GM12878 (cell line): ENCODE measurements around the gene FAR1. TPM values are rescaled to one million over a fixed set of nuclear protein-coding genes. Genes with fewer than 3 reads are reported as not detected.

Experiments used
- ATAC-seq: fragments of 200-7000 bp; cut with Tn5 transposase; 3 replicates; pipeline ENCODE4 v1.9.1; 2020; ENCODE audit warnings: mild to moderate bottlenecking, moderate library complexity
- BruUV-seq: library from RNA; stranded (reverse); fragments of 400-500 nt; replicated peaks from 2 replicates; lab custom pipeline; 2021; lab: Mats Ljungman, UMichigan
- CTCF ChIA-PET: fragments of 300-600 bp; sonication (Branson Sonifier 250); formaldehyde crosslinking; extraction: SDS; loops from one replicate; lab custom pipeline; 2021; ENCODE audit warnings: inconsistent platforms; lab: Yijun Ruan, JAX
- POLR2A ChIA-PET: fragments of 350-600 bp; formaldehyde crosslinking; extraction: SDS; loops from one replicate; lab custom pipeline; 2021; ENCODE audit warnings: inconsistent platforms; lab: Charles Lee
- RAD21 ChIA-PET: fragments of 300-600 bp; sonication (Branson Sonifier 250); formaldehyde crosslinking; loops from one replicate; lab custom pipeline; 2023; ENCODE audit warnings: antibody characterized with exemption; ENCODE audit not compliant: unreplicated experiment; lab: Charles Lee
- SMC1A ChIA-PET: fragments of 300-600 bp; sonication (Branson Sonifier 250); formaldehyde crosslinking; loops from one replicate; lab custom pipeline; 2023; ENCODE audit not compliant: unreplicated experiment, uncharacterized antibody; lab: Charles Lee
- DNase-seq: peaks from one replicate; pipeline ENCODE4 v3.0.0-alpha.2; 2011; ENCODE audit warnings: low read depth, low spot score
- FAIRE-seq: peaks from 3 replicates; lab custom pipeline; 2011; peaks lifted over from hg19 to GRCh38; lab: Jason Lieb, UNC
- H2AFZ ChIP-seq: 2 replicates; pipeline ENCODE4 v1.6.0; 2011; ENCODE audit warnings: low read depth, low read length, control low read depth; ENCODE audit not compliant: control insufficient read depth
- H3K27ac ChIP-seq: 2 replicates; pipeline ENCODE4 v1.5.1; 2011; ENCODE audit warnings: control low read depth; ENCODE audit not compliant: control insufficient read depth, insufficient read depth
- H3K27me3 ChIP-seq, 2 experiments: replicated peaks in 1 of 2; 2 replicates each; pipeline versions ENCODE4 v1.6.0 to v1.6.1; 2011; ENCODE audit warnings: low read length in 1 of 2; ENCODE audit not compliant: control insufficient read depth in 2 of 2, insufficient read depth in 2 of 2
- H3K36me3 ChIP-seq, 2 experiments: 2 replicates each; pipeline ENCODE4 v1.5.1; 2011; ENCODE audit warnings: low read length in 1 of 2; ENCODE audit not compliant: control insufficient read depth in 2 of 2, insufficient read depth in 2 of 2
- H3K4me1 ChIP-seq: 2 replicates; pipeline ENCODE4 v1.6.1; 2011; ENCODE audit warnings: mild to moderate bottlenecking, low read length, moderate library complexity, mixed read lengths; ENCODE audit not compliant: control insufficient read depth, insufficient read depth
- H3K4me2 ChIP-seq: 2 replicates; pipeline ENCODE4 v1.6.0; 2011; ENCODE audit warnings: control low read depth; ENCODE audit not compliant: control insufficient read depth, insufficient read depth
- H3K4me3 ChIP-seq: fragments of 200-600 bp; sonication (generic); 2 replicates; pipeline ENCODE4 v1.5.1; 2016
- H3K79me2 ChIP-seq: 2 replicates; pipeline ENCODE4 v1.6.0; 2011; ENCODE audit warnings: low read length; ENCODE audit not compliant: control insufficient read depth, insufficient read depth
- H3K9ac ChIP-seq: 2 replicates; pipeline ENCODE4 v1.8.0; 2011; ENCODE audit warnings: low read length, control low read depth, mixed read lengths; ENCODE audit not compliant: control insufficient read depth, insufficient read depth
- H3K9me3 ChIP-seq: replicated peaks from 3 replicates; pipeline ENCODE4 v1.5.1; 2011; ENCODE audit warnings: mild to moderate bottlenecking, low read length; ENCODE audit not compliant: control insufficient read depth, insufficient read depth
- H4K20me1 ChIP-seq: 2 replicates; pipeline ENCODE4 v1.6.0; 2011; ENCODE audit not compliant: control insufficient read depth, insufficient read depth
- CHD1 ChIP-seq: IDR thresholded peaks from 2 replicates; pipeline ENCODE4 v1.6.1; 2012; ENCODE audit warnings: low read depth, low read length, improper control_type of control experiment
- CHD2 ChIP-seq: IDR thresholded peaks from 2 replicates; pipeline ENCODE4 v1.6.1; 2011; ENCODE audit warnings: low read depth, low read length, improper control_type of control experiment, borderline replicate concordance
- EP300 ChIP-seq, 2 experiments: fragments of 150-350 bp in 1 of 2; IDR thresholded peaks; 2 replicates each; pipeline ENCODE4 v1.6.1; 2011 to 2012; ENCODE audit warnings: low read depth in 2 of 2, low read length in 2 of 2, borderline replicate concordance in 1 of 2, improper control_type of control experiment in 1 of 2, inconsistent platforms in 1 of 2; ENCODE audit not compliant: control insufficient read depth in 1 of 2
- JUND ChIP-seq: IDR thresholded peaks from 2 replicates; pipeline ENCODE4 v1.6.1; 2012; ENCODE audit warnings: low read depth, mild to moderate bottlenecking, low read length, improper control_type of control experiment, moderate library complexity
- MEF2B ChIP-seq: fragments of 450-650 bp; IDR thresholded peaks from 2 replicates; pipeline ENCODE4 v1.6.1; 2018; ENCODE audit warnings: mild to moderate bottlenecking, moderate library complexity; ENCODE audit not compliant: partially characterized antibody, poor library complexity, severe bottlenecking
- MYC ChIP-seq: IDR thresholded peaks from 2 replicates; pipeline ENCODE4 v1.6.1; 2011; ENCODE audit warnings: mild to moderate bottlenecking, low read length, moderate library complexity, inconsistent platforms; ENCODE audit not compliant: insufficient read depth, insufficient replicate concordance, insufficient read length, severe bottlenecking
- RCOR1 ChIP-seq: conservative IDR thresholded peaks from 2 replicates; pipeline ENCODE4 v1.6.1; 2012; ENCODE audit warnings: low read depth, low read length, improper control_type of control experiment
- TAF1 ChIP-seq: IDR thresholded peaks from 2 replicates; pipeline ENCODE4 v1.6.1; 2011; ENCODE audit warnings: mild to moderate bottlenecking, low read depth, low read length, borderline replicate concordance
- ZNF622 ChIP-seq: fragments of 450-650 bp; IDR thresholded peaks from 2 replicates; pipeline ENCODE4 v1.6.1; 2017; ENCODE audit warnings: mild to moderate bottlenecking, inconsistent platforms
- WGBS: methylation state at CpG from one replicate; pipeline ENCODE4 v1.1.6; 2016; ENCODE audit warnings: low lambda C conversion rate; ENCODE audit not compliant: insufficient replicate concordance, insufficient coverage; ENCODE audit errors: missing lambda C conversion rate; 5-methylcytosine and 5-hydroxymethylcytosine counted together
- in situ Hi-C: fragments of 300-500 bp; cut with MboI; formaldehyde crosslinking; loops from 9 replicates; pipeline ENCODE4 v1.14.3; 2018; ENCODE audit warnings: mixed read lengths
- intact Hi-C: fragments of 100-400 bp; cut with micrococcal nuclease; formaldehyde crosslinking; loops from one replicate; pipeline ENCODE4 v1.14.2; 2022; ENCODE audit not compliant: unreplicated experiment
- polyA plus RNA-seq, 11 experiments: library from polyadenylated mRNA; depleted of rRNA in 4 of 11; unstranded in 6 of 11; stranded (reverse) in 5 of 11; fragments of >200 nt; fragmentation: Nextera tagmentation in 4 of 11; fragmentation: Illumina TruSeq in 1 of 11; extraction: Ambion mirVana in 4 of 11; extraction: Trizol in 1 of 11; gene quantifications; 1 replicate in 1 of 11; 2 replicates in 10 of 11; pipeline versions ENCODE4 v1.2.1 to v1.2.3, GENCODE V29; 2011 to 2016; ENCODE audit warnings: inconsistent platforms in 2 of 11, missing spikeins in 2 of 11, low read depth in 1 of 11
- total RNA-seq, 4 experiments: library from RNA; depleted of rRNA in 3 of 4; stranded (reverse); fragments of >200 nt in 3 of 4; fragmentation: Illumina TruSeq in 1 of 4; extraction: Trizol in 1 of 4; gene quantifications; 2 replicates each; pipeline versions ENCODE4 v1.2.1 to v1.2.3, GENCODE V29; 2013 to 2021
- TF ChIP-seq, protein P1 (sequence below): fragments of 450-650 bp; IDR thresholded peaks from 2 replicates; pipeline ENCODE4 v1.6.1; 2017; ENCODE audit warnings: antibody characterized with exemption, mild to moderate bottlenecking, moderate library complexity
- TF ChIP-seq, protein P2 (sequence below): IDR thresholded peaks from 2 replicates; pipeline ENCODE4 v1.6.1; 2012; ENCODE audit warnings: low read length, inconsistent platforms

The FAR1 gene
- total and polyA plus RNA-seq, 10 of the 15 experiments (the other 5 are each of a cell fraction or from before 2014, with no cell fraction given), result 10.1 to 73.9 (median 30.8) TPM

DNA sequence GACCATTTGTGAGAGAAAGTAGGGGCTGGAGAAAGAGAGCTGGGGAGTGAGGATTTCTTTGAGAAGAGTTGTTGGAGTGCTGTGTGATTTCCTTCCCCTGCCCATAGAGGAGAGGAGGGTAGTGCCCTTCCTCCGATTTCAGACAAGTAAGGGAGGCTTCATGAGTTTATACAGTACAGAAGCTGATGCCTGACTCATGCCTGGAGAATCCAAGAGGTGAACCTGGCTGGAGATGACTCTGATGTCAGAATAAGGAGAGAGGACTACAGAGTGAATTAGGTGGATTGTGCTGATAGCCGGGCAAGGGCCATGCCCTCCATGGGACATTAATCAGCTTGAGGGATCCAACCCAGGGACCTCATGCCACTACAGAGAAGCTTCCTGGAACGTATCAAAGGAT, 91.6 kb downstream of the FAR1 start:
- BruUV-seq, result no TSS peak
- intact Hi-C loops, result no loop called here
- H3K9ac ChIP-seq, result no peak overlapping the region

More for the DNA sequence above, 91.6 kb downstream of the FAR1 start:
- DNase-seq (no peak), FAIRE-seq (no peak), ATAC-seq (no peak)
- in situ Hi-C loops, result no loop called here
- TF ChIP-seq TAF1 (no peak), ZNF622 (no peak), JUND (no peak), RCOR1 (no peak), EP300 (IDR thresholded peaks at IDR 0.05; ENCODE audit: borderline replicate concordance in 1 of 2, control insufficient read depth in 1 of 2, low read depth in 2 of 2, low read length in 2 of 2) (no peak), MEF2B (no peak), CHD2 (no peak), CHD1 (no peak), MYC (no peak)
- TF ChIP-seq, protein P1, sequence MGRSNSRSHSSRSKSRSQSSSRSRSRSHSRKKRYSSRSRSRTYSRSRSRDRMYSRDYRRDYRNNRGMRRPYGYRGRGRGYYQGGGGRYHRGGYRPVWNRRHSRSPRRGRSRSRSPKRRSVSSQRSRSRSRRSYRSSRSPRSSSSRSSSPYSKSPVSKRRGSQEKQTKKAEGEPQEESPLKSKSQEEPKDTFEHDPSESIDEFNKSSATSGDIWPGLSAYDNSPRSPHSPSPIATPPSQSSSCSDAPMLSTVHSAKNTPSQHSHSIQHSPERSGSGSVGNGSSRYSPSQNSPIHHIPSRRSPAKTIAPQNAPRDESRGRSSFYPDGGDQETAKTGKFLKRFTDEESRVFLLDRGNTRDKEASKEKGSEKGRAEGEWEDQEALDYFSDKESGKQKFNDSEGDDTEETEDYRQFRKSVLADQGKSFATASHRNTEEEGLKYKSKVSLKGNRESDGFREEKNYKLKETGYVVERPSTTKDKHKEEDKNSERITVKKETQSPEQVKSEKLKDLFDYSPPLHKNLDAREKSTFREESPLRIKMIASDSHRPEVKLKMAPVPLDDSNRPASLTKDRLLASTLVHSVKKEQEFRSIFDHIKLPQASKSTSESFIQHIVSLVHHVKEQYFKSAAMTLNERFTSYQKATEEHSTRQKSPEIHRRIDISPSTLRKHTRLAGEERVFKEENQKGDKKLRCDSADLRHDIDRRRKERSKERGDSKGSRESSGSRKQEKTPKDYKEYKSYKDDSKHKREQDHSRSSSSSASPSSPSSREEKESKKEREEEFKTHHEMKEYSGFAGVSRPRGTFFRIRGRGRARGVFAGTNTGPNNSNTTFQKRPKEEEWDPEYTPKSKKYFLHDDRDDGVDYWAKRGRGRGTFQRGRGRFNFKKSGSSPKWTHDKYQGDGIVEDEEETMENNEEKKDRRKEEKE, result no peak
- TF ChIP-seq, protein P2, sequence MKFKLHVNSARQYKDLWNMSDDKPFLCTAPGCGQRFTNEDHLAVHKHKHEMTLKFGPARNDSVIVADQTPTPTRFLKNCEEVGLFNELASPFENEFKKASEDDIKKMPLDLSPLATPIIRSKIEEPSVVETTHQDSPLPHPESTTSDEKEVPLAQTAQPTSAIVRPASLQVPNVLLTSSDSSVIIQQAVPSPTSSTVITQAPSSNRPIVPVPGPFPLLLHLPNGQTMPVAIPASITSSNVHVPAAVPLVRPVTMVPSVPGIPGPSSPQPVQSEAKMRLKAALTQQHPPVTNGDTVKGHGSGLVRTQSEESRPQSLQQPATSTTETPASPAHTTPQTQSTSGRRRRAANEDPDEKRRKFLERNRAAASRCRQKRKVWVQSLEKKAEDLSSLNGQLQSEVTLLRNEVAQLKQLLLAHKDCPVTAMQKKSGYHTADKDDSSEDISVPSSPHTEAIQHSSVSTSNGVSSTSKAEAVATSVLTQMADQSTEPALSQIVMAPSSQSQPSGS, result no peak
- Histone ChIP-seq H2AFZ (no peak overlapping the region), H3K4me3 (no peak overlapping the region), H4K20me1 (no peaks in the 10 kb centered on the region), H3K36me3 (no peaks in the 10 kb centered on the region), H3K27me3 (no peaks in the 10 kb centered on the region), H3K27ac (no peak overlapping the region), H3K4me1 (no peaks in the 10 kb centered on the region), H3K79me2 (no peaks in the 10 kb centered on the region), H3K9me3 (no peaks in the 10 kb centered on the region), H3K4me2 (no peak overlapping the region)
- WGBS, result 25% methylated on average over 3 of the region's 3 CpGs
- ChIA-PET SMC1A (no interaction called here), CTCF (interaction anchor here (1.4 to 1.7 kb wide), 2 partner anchors 11 to 15 kb away, joined by 3 to 5 read pairs; no protein-coding TSS in a partner anchor), POLR2A (no interaction called here), RAD21 (no interaction called here)
